ENCODE measurements around the gene PPP1R15B.
"Not testable (repeated sequence)": the region's sequence is repeated elsewhere in the genome, so short reads cannot be mapped to it uniquely, and the experiment has no call there.

The PPP1R15B gene

DNA sequence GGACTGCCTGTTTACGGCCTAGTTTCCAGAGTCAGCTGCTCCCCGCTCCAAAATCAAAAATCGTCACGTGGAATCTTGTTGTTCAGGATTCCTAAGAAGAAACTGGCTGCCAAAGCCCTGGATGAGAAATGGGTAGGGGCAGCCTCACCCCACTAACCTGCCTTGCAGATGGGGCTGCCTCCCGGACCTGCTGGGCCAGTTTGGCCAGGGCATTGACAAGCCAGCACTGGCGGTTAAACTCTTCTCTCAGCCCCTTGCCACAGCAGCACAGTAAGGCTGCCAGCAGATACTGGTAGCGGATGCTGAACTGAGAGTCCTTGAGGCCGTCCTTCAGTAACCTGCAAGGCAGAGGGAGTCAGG is 31.6 kb upstream of the PPP1R15B start:
- no peak for DNase-seq

GRCh38 chr1:204442376-204443259 is 31.0 kb upstream of the PPP1R15B start:
- DNase-seq: no peak

- no peak for DNase-seq
Observed at GRCh38 chr1:204441558-204441957, 29.9 kb upstream of the PPP1R15B start.

- no peak for DNase-seq
Observed at GRCh38 chr1:204439621-204440375, 28.2 kb upstream of the PPP1R15B start.

DNA sequence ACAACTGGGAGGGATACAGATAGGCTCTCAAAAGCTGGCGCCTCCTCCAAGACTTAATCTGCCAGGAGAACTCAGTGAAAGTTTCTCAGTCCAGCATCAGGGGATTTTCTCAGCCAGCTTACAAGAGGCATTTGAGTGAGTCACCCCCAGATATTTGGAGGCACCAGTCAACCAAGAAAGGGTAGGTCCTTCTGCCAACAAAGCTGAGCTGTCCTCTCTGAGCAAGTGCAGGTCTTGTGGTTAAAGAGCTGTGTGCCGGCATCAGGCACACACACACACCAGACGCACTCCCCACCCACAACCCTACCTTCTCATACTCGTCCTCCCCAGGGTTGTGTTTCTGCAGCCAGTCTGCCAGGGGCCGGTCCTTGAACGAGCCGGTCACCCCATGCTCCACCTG is 27.0 kb upstream of the PPP1R15B start:
- no peak for DNase-seq

DNA sequence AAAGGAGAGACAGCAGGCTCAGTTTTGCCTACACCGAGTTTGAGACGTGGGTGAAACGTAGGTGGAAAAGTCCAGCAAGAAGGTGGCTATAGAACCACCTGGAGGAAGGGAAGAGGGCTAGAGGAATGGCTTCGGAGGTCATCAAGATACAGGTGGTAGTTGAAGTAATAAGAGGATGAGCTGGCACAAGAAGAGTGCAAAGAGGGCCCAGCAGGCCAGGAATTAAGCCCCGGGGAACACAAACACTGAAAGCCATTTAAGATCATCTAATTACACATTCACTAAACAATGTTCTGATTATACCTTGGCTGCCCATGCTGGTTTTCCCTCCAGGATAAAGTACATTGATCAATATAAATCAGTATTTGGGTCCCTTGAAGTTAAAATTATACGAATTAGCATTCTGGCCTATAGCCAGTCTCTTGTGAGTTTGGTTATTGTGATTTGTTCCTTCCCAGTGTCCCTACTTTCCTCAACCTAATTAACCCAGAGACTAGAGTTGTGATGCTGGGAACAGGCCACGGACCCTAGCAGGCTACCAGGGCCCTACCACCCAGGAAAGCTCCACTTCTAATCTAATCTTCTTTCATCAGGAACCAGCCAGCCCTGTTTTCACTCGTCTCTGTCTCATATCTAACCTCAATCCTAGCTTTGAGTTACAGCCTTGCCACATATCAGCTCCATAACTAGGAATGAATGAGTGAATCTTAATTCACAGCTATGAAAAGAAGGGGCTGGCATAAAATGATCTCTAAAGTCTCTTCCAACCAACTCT is 26.4 kb upstream of the PPP1R15B start:
- peak; percentile 1 for DNase-seq

DNA sequence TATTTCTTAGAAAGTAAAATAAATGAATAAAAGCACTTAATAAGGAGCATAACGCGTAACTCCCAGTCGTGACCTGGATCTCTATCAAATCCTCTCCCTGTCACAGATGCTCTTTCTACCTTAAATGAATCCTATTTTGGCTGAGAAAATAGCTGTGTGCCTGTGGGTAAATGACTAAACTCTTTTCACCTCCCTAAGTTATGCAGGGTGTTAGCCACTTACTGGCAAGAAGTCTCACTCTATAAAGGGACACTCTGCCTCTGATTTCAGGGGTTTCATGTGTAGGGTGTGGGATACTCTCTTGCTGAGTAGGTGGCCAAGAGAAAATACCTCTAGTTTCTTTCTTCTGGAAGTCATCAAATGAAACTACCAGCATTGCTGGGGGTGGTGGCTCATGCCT is 24.3 kb upstream of the PPP1R15B start:
- DNase-seq: no peak

DNA sequence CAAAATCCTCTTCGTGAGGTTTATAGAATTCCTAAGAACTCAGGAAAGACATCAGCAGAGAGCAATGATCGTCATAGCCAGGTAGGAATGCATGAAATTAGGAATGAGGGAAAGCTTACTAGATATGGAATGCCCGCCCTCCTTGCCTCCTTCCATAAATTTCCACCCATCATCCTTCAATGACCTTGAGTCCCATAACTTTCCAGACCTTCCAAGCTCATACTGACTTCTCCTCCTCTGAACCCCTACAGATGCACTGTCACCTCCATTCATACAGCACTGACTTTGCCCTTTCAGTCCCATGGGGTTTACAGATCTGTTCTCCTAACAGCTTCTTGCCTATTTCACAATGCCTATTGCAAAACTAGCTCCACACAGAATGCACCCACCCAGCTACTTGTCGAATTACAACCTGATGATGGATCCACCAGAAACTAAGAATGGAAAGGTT is 23.8 kb upstream of the PPP1R15B start:
- DNase-seq: no peak

GRCh38 chr1:204434116-204434755 is 22.6 kb upstream of the PPP1R15B start:
- no peak for DNase-seq

DNA sequence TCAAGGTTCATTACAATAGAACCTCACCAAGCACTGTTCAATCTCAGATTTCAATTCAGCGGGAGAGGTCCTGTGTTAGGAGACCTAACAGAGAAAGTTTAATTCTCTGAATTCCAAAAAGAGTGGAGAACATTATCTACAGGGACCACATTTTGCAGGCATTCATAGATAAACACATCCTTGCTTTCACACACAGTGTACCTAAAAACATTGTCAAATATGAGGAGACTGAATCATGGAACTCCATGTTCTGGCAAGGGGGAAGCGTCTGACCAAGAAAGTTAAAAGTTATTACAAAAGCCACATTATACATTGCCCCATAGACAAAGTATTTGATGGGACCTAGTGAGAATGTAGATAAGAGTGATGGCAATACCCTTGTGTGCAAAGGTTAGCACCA is 21.1 kb upstream of the PPP1R15B start:
- no peak for DNase-seq

GRCh38 chr1:204431310-204432184 is 19.9 kb upstream of the PPP1R15B start:
- peak; percentile 32 for DNase-seq

- no peak for DNase-seq
Observed at GRCh38 chr1:204429746-204430145, 18.1 kb upstream of the PPP1R15B start.

DNA sequence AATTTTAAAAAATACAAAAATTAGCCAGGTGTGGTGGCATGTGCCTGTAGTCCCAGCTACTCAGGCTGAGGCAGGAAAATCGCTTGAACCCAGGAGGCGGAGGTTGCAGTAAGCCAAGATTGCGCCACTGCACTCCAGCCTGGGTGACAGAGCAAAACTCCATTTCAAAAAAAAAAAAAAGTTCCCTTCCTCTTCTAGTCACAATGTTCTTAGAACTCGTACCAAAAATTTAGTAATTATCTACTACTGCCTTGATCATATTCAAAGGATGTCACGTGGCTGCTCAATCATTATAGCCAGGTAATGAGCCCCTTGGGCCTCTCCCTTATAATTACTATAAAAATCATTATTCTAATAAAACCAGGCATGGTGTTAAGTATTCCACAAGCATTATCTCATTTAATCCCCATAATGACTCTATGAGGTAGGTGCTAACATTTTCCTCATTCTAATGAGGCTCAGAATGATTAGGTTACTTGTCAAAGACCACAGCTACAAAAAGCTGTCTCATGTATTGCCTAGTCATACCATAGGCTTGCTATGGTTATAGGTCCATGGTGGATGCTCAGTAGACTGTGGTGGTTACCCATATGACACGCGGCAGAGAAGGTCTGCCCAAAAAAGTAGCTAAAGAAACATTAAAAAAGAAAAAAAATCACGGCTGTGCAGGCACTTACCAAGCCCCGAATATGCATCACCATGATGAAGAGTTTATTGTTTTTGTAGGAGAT is 15.5 kb upstream of the PPP1R15B start:
- no peak for DNase-seq

DNA sequence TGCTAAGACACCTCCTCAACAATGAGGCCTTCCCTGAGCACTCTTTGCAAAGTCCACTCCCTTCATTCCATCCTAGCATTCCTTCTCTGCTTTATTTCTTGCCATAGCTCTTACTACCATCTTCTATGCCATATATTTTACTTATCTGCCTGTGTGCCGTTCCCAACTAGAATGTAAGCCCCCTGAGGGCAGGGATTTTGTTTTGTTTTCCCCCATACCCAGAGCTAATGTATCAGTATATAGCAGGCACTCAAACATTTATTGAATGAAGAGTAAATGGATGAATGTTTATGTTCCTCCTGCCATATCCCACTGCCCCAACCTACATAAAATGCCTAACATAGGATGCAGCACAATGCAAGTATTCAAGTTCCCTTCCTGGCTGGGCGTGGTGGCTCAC is 14.9 kb upstream of the PPP1R15B start:
- no peak for DNase-seq

DNA sequence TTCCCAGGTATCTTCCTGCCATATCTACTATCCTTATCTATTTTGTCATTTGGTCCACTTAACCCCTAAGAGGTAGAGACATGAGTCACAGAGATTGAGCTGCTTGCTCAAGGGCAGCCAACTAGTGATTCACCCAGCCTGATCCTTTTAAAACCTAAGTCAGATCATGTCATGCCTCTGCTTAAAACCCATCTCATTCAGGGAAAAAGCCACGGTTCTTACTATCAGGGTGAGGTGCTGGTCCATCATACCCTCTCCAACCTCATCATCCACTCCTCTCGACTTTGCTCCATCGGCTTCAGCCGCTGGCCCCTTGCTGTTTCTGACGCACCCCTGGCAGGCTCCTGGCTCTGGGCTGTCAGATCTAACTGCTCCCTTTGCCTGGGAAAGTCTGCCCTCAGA is 14.4 kb upstream of the PPP1R15B start:
- no peak for DNase-seq

GRCh38 chr1:204424621-204425020 is 13.0 kb upstream of the PPP1R15B start:
- no peak for DNase-seq

DNA sequence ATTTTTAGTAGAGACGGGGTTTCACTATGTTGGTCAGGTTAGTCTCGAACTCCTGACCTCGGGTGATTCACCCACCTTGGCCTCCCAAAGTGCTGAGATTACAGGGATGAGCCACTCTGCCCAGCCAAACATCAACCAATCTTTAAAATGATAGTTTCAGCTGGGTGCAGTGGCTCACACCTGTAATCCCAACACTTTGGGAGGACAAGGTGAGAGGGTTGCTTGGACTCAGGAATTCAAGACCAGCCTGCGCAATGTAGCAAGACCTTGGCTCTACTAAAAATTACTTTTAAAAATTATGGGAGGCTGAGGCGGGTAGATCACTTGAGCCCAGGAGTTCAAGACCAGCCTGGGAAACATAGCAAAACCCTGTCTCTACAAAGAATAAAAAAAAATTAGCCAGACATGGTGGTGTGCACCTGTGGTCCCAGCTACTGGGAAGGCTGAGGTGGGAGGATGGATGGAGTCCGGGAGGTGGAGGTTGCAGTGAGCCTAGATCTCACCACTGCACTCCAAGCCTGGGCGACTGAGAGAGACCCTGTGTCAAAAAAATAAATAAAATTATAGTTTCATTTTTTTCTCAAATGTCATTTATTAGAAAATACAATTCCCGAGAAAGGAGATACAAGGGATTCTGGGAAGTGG is 10.6 kb upstream of the PPP1R15B start:
- DNase-seq: not testable (repeated sequence)

GRCh38 chr1:204421441-204421840 is 9.8 kb upstream of the PPP1R15B start:
- no peak for DNase-seq

DNA sequence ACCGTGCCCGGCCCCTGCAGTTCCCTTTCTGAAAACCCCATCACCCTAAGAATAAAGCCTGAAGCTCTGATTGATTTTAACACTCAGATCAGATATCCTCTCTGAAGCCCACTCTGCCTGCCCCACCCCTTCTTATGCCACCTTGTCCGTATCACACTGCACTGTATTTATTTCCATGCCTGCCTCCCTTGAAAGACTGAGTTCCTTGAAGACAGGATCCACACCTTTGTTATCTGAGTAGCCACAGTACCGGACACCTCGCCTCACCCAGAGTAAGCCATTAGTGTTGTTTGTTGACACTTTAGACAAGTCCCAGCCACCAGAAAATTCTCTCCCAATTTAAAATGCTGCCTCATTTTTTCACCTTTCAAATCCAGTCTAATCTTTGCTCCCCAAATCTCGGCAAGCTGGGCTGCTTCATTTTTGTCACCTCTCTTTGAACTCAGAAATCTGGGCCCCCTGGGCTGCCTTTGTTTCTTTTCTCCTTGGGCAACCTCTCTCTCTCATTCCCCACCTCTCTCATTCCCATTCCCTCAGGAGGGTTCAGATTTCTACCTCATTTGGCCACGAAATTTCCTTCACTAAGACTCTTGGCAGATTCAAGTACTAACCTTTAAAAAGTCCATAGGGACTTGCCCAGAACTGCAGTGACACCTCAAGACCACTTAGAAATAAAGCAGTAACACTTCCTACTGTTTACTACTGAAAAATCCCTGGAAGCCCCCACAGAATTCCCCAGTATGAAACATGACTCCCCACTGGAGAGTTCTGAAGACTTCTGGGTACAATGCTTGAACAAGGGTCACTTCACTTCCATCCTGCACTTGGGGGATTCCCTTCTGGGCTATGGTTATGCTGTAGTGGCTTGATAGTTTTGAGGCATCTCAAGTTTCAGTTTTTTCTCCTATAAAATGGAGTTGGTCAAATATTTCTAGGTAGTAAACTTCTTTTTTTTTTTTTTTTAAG is 8.7 kb upstream of the PPP1R15B start:
- DNase-seq: no peak

DNA sequence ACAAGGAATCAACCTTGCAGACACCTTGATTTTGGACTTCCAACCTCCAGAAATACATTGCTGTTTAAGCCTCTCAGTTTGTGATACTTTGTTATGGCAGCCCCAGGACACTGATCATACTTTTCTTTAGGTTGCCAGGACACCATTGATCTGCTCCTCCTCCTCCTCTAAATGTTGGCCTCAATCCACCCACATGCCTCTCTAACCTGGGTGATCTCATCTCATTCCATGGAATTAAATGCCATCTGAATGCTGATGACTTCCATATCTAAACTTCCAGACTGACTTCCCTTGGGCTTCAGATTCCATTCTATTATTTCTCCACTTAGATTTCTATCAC is 7.4 kb upstream of the PPP1R15B start:
- no peak for DNase-seq

Measured in NCI-H1417 treated with DMSO at 0.1 percent for 48 hours (cell line).